UCSD-AML1 (cell line): ENCODE results near the gene SLC25A24.
A peak's percentile ranks its signal among the peaks of the same experiment; 100 is the strongest.

Source experiments
- DNase-seq: peaks from one replicate; lab custom pipeline; 2025; ENCODE audit not compliant: unreplicated experiment; lab: John Stamatoyannopoulos, UW

Gene SLC25A24

GRCh38 chr1:108107658-108108057, 92.5 kb downstream of the SLC25A24 start:
- peak; percentile 69 for DNase-seq

DNA sequence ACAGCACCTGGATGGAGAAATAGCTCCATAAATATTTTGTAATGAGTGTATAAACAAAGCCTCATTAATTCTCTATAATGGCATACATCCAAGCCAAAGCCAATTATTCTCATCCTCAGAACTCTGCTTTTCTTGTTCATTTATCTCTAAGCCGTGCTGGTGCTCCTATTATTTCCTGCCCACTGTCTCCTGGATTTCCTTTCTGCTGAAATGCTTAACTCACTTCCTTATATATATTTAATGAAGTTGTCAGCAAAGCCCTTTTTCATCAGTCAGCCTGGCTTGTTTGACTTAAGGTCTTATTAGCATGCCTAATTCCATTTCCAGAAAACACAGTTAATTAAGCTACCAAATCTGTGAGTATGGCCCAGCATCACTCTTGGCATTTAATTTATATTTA, 93.4 kb downstream of the SLC25A24 start:
- DNase-seq: no peak

GRCh38 chr1:108100148-108100547, 100.0 kb downstream of the SLC25A24 start:
- DNase-seq: no peak

DNA sequence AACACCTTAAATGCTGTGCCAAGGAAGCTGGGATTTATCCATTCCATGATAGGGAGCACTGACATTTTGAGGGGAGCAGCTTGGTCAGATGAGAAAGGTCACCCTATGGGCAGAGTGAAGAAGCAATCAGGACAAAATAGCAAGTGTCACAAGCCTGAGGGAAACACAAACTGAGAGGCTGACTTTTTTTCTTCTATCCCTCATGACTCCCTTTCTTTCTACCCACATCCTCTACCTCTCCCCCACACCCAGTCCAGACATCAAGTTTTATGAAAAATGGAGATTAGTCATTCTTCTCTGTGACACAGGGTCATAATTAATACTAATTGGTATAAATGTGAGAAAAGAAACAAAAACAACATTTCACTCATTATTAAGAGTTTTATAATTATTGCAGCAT, 103.1 kb downstream of the SLC25A24 start:
- no peak for DNase-seq

- DNase-seq: no peak
Measured at GRCh38 chr1:108096089-108096488, 104.1 kb downstream of the SLC25A24 start.

GRCh38 chr1:108089477-108089876, 110.7 kb downstream of the SLC25A24 start:
- no peak for DNase-seq

DNA sequence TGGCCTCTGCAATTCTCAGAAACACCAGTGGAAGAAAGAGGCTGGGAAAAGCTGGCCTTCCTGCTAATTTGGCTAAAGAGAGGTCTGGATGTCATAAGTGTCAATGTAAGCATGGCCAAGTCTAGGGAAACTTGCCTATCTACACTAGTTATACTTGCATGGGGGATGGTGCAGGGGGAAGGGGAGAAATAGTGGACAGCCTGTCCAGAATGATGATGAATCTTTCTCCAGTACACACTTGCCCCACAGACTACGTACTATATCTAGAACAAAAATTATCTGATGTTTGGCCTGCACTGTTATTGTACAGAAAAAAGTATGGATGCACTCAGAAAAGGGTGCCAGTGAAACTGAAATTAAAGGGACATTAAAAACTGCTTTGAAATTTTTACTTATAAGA, 114.5 kb downstream of the SLC25A24 start:
- DNase-seq: no peak

DNA sequence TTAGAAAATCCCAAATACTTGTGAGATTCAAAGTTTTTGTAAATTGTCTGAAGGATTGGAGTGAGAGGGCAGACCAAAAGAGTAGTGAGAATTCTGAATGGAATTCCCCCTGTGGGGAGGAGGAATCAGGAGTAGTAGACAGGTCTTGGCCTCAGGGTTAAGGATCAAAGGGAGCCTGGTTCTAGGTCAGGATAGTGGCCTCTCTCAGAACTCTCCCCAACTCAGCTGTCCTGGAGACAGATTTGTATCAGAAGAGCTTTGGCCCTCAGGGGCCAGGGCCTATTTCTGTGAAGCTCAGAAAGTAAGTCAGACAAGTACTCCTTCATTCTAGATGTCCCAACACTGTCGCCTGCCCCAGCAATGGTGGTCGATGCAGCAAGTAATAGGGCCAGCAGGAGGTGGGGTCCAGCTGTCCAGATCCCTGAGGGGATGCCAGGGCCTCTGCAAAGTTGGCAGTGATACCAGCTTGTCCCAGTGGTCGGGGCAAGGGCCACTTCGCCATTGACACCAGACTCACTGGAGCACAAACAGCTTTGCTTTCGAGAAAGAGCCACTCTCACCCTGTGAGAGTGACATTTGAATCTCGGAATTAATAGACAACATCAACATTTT, 115.2 kb downstream of the SLC25A24 start:
- no peak for DNase-seq
